Stimulated activated CD8-positive, alpha-beta memory T cell treated with anti-CD3 and anti-CD28 coated beads, Interleukin-15, amount 100 ng/mL, for 48 hours (primary cell): ENCODE data around the gene CUL9.
"Not testable (repeated sequence)": the region's sequence is repeated elsewhere in the genome, so short reads cannot be mapped to it uniquely, and the experiment has no call there.

ENCODE experiments used
- DNase-seq, 2 donors: peaks; one replicate each; pipeline ENCODE4 v3.0.0-alpha.2; 2020; ENCODE audit warnings: low read depth in 2 of 2

Gene CUL9

DNA sequence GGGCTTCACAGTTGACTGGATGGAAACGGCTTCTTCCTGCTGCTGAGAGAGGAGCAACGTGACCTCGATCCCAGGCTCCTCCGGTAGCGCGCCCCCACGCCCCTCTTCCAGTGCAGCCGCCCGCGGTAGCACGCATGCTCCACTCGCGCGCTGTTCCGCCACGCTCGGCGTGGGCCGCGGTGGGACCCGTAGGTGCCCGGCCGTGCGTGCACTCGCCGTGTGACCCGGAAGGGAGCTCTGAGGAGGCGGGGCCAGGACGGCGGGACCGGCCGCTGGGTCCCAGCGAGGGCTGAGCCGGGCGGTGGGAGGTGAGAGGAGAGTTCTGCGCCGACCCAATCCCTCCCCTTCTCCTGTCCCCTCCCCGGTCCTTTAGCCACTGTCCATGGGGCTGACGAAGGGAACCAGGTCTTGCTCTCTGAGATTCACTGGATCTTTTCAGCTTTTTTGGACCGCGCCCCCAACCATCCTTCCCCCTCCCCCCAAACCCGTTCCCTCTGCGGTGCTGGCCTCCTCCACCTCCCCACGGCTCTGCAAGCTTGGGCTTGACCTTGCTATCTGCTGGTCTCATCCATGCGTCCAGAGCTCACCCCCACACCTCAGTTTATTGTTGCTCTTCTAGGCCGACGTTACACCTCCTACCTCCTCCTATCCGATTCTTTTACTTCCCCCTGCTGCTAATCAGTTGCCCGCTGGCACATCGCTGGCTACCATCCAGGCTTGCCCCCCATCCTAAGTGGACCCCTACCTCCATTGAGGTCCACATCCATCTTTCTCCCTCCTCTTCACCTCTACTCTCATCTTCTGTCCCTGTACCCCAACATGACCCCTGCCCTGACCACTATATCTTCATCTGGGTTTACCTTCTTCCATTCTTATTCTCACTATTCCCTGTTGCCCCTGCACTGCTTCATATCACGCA lies at the start of gene CUL9:
TSS of gene CUL9 (plus strand) at position 255 of the 919 bp plus-strand sequence. CDS start 2,115 bp downstream, outside the sequence.
- DNase-seq, result peak; percentile 77 to 79

DNA sequence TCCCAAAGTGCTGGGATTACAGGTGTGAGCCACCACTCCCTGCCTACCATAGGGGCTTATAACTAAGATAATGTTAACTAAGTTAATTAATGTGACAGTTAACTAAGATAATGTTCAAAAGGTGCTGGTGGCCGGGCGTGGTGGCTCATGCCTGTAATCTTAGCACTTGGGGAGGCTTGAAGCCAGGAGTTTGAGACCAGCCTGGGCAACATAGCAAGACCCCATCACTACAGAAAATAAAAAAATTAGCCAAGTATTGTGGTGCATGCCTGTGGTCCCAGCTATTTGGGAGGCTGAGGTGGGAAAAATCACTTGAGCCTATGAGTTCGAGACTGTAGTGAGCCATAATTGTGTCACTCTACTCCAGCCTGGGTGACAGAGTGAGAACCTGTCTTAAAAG lies 43.7 kb upstream of the CUL9 start:
- DNase-seq, result no peak

DNA sequence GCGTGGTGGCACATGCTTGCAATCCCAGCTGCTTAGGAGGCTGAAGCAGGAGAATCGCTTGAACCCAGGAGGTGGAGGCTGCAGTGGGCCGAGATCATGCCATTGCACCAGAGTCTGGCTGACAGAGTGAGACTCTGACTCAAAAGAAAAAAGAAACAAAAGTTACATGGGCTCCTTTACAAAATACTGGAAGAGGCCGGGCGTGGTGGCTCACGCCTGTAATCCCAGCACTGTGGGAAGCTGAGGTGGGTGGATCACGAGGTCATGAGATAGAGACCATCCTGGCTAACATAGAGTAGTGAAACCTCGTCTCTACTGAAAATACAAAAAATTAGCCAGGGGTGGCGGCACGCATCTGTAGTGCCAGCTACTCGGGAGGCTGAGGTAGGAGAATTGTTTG lies 42.0 kb upstream of the CUL9 start:
- not testable (repeated sequence) for DNase-seq

DNA sequence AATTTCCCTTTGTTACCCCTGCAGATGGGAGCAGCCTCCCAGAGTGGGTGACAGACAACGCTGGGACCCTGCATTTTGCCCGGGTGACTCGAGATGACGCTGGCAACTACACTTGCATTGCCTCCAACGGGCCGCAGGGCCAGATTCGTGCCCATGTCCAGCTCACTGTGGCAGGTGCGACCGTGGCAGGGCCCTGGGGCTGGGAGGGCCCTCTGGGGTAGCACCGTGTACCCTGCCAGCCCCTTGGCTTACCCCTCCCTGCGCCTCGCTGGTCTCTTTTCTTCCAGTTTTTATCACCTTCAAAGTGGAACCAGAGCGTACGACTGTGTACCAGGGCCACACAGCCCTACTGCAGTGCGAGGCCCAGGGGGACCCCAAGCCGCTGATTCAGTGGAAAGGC lies 40.4 kb upstream of the CUL9 start:
- DNase-seq, result no peak

DNA sequence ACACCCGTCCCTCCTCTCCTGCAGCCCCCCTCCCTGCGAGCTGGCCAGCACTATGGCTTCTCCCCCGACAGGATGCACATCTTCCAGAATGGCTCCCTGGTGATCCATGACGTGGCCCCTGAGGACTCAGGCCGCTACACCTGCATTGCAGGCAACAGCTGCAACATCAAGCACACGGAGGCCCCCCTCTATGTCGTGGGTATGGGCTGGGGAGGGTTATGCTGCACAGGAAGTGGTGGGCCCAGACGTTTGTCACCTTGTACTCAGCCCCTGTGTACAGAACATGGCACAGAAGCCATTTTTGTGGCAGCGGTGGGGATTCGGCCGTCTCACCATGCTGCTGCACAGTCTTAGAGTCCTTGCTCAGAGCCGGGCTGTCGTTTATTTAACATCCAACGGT lies 39.9 kb upstream of the CUL9 start:
- peak in 1 of 2 donors; percentile 9 for DNase-seq

DNA sequence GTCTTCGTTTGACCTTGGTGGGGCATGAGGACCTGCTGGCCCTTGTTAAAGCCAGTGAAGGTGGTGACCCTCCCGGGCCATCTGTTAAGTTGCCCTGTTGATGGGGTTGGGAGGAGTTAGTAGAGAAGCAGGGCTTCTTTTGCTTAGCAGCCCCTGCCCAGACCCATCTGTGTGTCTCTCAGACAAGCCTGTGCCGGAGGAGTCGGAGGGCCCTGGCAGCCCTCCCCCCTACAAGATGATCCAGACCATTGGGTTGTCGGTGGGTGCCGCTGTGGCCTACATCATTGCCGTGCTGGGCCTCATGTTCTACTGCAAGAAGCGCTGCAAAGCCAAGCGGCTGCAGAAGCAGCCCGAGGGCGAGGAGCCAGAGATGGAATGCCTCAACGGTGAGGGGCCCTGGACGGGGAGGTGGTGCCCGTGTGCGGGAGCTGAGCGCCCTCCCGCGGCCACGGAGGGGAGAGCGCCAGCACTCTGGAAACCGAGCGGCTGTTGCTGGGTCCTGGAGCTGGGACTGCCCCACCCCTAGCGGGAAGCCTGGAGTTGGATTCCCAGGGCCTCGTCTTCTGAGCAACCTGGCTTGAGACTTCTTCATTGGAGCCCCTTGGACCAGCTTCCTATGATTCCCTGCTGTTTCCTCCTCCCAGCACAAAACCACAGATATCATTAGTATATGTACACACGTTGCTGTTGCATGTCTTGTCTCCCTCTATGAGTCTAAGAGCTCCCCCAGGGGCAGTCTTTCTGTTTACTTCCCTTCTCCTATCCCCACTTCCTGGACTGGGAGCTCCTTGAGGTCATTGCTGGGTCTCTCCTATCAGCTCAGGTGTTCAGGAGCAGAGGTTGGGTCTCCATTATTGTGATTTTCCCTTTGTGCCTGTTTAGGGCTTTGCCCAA lies 38.5 kb upstream of the CUL9 start:
- DNase-seq, result peak; percentile 66 to 70

DNA sequence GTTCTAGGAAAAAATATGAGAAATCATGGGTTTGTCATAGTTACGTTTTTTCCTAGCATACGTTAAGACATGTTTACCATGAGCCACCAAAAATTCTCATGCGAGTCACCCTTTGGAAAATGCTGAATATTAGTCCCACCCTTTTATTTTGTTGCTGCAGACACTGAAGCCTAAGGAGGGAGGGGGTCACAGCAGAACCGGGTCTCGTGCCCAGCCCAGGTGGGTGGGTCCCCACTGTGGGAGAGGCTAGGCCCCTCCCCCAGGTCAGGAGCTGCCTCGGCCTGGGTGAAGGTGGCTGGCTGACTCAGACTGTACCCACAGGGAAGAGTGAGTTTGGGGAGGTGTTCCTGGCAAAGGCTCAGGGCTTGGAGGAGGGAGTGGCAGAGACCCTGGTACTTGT lies 37.1 kb upstream of the CUL9 start:
- no peak for DNase-seq

DNA sequence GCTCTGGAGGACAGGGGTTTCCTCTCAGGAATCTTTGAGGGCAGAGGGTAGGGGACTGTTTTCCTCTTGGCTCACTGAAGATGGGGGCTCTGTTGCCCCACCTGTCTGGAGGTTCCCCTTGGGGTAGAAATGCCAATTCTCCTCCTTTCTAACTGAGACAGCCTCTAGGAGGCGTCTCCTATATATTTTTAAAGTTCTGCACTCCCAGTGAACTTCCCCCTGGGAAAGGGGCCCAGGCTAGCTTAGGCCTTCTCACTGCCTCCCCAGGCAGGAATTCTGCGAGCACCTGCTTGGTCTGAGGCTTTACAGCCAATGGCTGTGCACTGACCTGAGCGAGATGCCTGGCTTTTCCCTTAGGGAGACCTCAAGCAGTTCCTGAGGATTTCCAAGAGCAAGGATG lies 35.7 kb upstream of the CUL9 start:
- no peak for DNase-seq

DNA sequence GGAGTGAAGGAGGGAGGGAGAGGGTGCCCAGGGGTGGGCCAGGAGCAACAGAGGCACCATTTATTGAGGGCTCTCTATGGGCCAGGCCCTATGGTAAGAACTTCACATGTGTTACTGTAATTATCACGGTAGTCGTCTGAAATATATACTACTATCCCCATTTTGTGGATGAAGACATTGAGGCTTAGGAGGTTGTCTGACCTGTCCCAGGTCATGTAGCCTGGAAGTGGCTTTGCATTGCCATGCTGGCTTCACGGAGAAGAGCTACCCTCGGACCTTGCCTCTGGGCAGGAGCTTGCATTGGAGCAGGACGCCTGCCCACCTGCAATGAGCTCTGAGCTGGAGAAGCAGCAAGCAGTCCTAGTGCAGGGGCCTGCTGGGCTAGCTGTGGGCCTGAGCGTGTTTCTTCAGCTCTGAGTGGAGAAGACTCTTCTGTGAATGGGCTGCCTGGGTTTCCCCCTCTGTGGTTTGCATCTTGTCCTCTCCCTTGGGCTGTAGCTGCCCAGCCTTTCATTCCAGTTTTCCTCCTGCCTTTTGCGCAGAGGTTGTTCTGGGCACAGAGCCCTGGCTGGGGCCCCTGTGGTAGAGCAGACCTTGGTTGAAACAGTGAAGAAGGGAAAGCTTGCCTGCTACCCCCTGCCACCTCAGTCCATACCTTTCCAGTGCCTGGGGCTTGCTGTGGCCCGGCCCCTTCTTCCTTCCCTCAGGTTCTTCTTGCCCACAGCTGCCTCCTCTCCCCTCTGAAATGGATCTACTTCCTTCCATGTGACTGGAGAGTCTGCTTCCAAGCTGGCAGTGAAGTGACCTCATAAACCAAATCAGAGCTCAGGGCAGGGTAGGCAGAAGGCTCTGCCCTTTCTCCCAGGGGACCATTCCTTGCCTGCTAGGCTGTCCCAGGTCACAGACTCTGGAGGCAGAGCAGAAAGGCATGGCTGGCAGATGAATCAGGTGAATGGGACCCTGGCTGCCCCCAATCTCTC lies 35.0 kb upstream of the CUL9 start:
- no peak for DNase-seq

DNA sequence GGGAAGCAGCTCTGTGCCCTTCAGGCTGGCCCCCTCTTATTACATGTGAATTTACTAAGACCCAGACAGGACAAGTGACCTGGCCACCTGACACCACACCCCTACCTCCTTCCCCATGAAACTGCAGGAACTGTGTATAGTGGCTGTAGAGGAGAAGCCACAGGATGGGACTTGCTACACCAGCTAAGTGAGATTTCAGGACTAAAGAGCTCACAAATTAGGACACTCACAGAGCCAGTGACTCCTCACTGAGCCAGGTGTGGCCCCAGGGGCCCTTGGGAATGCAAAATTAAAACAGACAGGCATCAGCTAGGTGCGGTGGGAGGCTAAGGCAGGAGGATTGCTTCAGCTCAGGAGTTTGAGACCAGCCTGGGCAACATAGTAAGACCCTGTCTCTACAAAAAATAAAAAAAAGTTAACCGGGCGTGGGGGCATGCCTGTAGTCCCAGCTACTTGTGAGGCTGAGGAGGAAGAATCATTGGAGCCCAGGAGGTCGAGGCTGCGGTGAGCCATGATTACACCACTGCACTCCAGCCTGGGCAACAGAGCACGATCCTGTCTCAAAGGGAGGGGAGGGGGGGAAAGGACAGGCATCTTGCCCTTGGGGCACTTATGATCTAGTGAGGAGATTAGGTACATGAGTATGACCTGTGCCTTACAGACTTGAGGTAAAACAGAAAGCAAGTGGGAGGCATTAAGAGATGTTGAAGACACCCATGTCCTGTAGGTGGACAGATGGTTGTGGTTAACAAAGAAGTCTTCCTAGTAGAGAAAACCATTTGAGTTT lies 34.1 kb upstream of the CUL9 start:
- DNase-seq, result no peak

DNA sequence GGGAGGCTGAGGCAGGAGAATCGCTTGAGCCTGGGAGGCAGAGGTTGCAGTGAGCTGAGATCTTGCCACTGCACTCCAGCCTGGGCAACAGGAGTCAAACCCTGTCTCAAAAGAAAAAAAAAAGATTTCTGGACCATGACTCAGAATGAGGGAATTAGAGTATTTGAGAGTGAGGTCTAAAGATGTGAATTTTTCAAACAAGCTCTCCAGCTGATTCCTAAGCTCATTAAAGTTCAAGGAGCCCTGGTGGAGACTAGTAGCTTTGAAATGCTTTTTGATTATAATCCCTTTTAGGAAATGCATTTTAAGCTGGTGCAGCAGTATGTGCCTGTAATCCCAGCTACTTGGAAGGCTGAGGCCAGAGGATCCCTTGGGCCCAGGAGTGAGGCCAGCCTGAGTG lies 32.7 kb upstream of the CUL9 start:
- DNase-seq, result no peak

DNA sequence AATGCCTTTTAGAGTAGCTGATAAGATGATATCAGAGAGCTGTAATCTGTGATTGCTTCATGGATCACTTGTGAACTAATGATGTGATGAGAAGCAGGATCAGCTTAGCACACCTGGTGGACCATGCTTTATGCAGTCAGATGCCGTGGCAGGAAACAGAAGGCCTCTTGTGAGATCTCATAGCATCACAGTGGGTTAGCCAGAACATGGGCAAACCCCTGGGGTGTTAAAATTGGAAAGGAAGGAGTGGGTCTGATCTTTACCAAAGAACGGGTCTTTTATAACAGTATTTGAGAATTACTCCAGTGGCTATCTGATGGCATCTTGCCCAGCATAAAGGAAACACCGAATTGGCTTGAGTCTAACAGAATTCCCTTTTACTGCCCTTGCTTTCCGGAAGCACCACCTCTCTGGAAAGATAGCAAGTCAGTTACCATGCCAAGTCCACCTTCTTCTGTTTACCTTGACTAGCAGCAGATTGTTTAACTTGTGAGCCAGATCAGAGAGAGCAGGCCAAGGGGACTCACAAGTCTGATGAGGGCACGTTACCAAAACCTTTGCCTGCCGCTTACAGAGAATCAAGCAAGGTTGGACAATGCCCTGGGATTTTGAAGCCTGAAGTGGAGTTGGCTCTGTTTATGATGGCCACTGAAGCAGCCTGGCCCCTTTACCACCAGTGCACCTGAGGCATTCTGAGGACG lies 31.8 kb upstream of the CUL9 start:
- DNase-seq, result no peak

DNA sequence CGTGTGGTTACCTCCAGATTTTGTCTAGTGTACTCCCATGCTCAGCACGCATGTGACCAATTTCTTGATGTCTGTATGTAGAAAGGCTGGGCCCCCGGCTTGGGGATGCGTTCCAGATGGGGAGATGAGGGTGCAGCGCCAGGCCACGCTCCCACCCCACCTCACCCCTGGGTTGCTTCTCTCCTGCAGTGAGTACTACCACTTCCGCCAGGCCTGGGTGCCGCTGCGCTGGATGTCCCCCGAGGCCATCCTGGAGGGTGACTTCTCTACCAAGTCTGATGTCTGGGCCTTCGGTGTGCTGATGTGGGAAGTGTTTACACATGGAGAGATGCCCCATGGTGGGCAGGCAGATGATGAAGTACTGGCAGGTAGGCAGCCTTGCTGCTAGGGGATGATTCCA lies 22.4 kb upstream of the CUL9 start:
- no peak for DNase-seq

DNA sequence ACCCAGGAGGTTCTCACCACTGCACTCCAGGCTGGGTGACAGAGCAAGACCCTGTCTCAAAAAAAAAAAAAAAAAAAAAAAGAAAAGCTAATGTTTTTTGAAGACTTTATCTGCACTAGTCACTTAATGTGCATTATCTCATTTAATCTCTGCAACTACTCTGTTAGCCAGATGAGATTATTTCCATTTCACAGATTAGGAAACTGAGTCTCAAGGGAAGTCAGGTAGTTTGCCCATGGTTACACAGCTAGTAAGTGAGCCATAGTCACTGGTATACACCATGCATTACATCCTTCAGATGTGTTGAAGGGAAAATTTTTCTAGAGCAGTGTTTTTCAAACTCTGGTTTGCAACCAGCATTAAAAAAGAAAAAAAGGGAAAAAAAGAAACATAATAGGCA lies 18.1 kb upstream of the CUL9 start:
- no peak for DNase-seq

DNA sequence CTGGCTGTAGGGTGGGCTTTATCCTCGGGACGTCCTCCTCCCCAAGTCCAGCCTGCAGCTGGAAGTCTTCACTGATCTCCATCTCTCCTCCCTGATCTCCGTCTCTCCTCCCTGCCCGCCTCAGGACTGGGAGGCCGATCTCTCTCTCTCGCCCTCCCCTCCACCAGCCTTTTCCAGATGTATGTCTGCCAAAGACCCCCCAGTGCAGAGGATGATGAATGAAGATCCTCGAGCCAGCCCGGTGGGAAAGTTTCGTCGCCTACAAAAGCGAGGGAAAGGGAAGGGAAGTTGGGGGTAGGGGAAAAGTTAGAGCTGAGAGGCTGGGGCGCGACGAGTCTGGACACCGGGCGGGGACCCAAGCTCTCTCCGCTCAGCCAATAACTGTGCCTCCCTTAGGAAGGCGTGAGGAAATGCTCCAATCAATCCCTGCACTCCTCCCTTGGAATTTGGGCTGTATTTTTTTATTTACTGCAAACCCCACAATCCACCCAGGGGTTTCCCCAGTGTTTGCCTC lies 11.5 kb upstream of the CUL9 start:
- DNase-seq, result no peak

DNA sequence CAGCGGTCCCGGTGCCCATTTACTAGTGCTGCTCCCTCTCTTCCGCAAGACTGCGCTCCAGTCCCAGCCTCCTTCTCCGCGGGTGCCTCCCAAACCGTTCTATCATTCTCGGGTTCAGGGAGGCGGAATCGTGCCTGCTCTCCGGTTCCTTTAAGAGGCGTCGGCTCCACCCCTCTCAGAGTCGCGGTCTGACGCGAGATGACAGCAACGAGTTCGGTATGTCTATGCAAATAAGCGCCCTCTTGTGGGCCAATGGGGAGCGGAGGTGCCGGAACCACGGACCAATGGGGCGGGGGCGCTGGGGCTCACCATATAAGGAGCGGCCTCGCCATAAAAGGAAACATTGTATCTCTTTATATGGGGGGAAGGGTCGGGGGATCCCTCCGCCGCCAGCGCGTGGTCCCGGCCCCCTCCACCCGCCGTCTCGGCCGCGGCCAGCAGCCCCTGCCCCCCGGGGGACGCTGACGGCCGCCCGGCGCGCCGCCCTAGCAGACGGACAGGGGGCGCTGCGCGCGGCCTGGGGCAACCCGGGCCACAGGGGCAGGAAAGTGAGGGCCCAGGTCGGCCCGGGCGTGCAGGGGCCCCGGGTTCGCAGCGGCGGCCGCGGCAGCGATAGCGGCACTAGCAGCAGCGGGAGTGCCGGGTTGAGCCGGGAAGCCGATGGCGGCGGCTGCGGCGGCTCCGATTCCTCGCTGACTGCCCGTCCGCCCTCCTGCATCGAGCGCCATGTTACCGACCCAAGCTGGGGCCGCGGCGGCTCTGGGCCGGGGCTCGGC lies 10.9 kb upstream of the CUL9 start, which contains the start of gene SRF:
TSS of gene SRF (plus strand) at position 339 of the 776 bp plus-strand sequence. CDS start at position 727, 388 bp downstream.
- peak; percentile 97 to 98 for DNase-seq

DNA sequence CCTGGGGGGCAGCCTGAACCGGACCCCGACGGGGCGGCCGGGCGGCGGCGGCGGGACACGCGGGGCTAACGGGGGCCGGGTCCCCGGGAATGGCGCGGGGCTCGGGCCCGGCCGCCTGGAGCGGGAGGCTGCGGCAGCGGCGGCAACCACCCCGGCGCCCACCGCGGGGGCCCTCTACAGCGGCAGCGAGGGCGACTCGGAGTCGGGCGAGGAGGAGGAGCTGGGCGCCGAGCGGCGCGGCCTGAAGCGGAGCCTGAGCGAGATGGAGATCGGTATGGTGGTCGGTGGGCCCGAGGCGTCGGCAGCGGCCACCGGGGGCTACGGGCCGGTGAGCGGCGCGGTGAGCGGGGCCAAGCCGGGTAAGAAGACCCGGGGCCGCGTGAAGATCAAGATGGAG lies 10.3 kb upstream of the CUL9 start:
- peak in 1 of 2 donors; percentile 8 for DNase-seq

DNA sequence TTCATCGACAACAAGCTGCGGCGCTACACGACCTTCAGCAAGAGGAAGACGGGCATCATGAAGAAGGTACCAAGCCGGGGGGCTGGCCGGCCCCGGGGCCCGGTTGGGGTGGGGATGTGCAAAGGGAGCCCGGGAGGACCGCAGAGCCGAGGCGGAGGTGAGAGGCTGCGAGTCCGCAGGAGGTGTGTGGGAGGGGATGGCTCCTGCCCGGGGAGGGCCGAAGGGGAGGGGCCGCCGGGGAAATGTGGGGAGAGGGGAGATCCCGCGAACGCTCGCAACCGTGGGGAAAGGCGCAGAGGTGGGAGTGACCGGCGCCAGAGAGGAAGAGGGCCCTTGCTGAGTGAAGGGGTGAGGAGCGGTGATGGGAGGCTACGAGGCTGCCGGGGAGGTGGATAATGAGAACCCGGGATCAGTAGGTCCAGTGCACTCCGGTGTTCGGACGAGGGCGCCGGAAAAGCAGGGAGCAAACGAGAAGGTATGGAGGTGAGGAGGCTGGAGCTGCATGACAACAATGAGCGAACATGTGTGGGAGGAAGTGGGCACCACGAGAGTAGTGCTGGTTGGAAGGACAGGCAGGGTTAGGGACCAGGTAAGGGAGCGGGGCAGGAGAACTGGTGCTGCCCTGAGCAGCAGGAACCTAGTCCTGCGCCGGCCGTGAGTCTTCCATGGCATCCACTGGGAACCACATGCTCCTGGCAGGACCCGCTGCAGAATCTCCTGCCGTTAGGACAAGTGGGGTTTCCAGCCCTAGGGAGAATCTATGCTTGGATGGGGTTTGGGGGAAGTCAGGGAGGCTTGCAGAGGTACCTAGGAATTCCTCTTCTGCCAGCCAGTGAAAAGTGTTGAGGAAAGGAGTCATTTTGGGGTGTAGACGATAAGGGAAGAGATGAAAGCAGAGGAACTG lies 9.6 kb upstream of the CUL9 start:
- peak; percentile 17 to 45 for DNase-seq
